Duodenal mucosa (tissue), 2 donors: ENCODE measurements around the gene SQSTM1.

Experiments used
- H3K27ac ChIP-seq: one replicate; pipeline ENCODE4 v1.7.0; 2013; ENCODE audit warnings: low read depth, low read length
- H3K27me3 ChIP-seq, 2 donors: one replicate each; pipeline ENCODE4 v1.7.0; 2013; ENCODE audit warnings: low read length in 2 of 2, control low read depth in 1 of 2; ENCODE audit not compliant: insufficient read depth in 2 of 2, control insufficient read depth in 1 of 2
- H3K36me3 ChIP-seq, 2 donors: one replicate each; pipeline ENCODE4 v1.7.0; 2013; ENCODE audit warnings: low read length in 2 of 2, control low read depth in 1 of 2; ENCODE audit not compliant: insufficient read depth in 2 of 2, control insufficient read depth in 1 of 2
- H3K4me1 ChIP-seq, 2 donors: one replicate each; pipeline ENCODE4 v1.7.0; 2013; ENCODE audit warnings: low read length in 2 of 2, control low read depth in 1 of 2; ENCODE audit not compliant: insufficient read depth in 2 of 2, control insufficient read depth in 1 of 2
- H3K4me3 ChIP-seq, 2 donors: one replicate each; pipeline ENCODE4 v1.7.0; 2013; ENCODE audit warnings: low read length in 2 of 2, low read depth in 1 of 2
- H3K9ac ChIP-seq, 2 donors: one replicate each; pipeline ENCODE4 v1.7.0; 2013; ENCODE audit warnings: low read length in 2 of 2, low read depth in 1 of 2
- H3K9me3 ChIP-seq, 2 donors: one replicate each; pipeline ENCODE4 v1.7.0; 2013; ENCODE audit warnings: low read length in 2 of 2, control low read depth in 1 of 2; ENCODE audit not compliant: control insufficient read depth in 1 of 2

The SQSTM1 gene

DNA sequence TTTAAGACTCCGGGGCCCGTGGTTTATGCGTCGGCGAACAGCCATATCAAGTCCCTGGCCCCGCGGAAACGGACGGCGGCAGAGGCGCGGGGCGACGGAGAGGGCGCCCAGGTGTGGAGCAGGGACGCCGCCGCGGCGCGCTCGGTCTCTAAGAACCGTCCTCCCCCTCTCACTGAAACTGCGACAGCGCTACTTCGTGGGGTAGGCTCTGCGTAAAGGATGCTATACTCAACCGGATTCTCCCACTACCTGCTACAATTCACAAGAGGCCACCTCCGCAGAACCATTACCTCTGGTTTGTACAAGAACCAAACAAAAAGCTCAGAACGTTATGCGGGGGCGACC is 37.5 kb downstream of the SQSTM1 start:
- H3K27me3 ChIP-seq: no peaks in the 10 kb centered on the region
- H3K9me3 ChIP-seq: peaks cover 3 to 6% of the 10 kb centered on the region in 2 donors
- peak overlapping the region; percentile 88 for H3K27ac ChIP-seq
- peak overlapping the region; percentile 95 to 96 for H3K4me3 ChIP-seq
- H3K4me1 ChIP-seq: peaks cover 0 to 3% of the 10 kb centered on the region in 2 donors
- peaks cover 12% of the 10 kb centered on the region in 2 donors for H3K36me3 ChIP-seq
- H3K9ac ChIP-seq: peak overlapping the region; percentile 75 to 82

DNA sequence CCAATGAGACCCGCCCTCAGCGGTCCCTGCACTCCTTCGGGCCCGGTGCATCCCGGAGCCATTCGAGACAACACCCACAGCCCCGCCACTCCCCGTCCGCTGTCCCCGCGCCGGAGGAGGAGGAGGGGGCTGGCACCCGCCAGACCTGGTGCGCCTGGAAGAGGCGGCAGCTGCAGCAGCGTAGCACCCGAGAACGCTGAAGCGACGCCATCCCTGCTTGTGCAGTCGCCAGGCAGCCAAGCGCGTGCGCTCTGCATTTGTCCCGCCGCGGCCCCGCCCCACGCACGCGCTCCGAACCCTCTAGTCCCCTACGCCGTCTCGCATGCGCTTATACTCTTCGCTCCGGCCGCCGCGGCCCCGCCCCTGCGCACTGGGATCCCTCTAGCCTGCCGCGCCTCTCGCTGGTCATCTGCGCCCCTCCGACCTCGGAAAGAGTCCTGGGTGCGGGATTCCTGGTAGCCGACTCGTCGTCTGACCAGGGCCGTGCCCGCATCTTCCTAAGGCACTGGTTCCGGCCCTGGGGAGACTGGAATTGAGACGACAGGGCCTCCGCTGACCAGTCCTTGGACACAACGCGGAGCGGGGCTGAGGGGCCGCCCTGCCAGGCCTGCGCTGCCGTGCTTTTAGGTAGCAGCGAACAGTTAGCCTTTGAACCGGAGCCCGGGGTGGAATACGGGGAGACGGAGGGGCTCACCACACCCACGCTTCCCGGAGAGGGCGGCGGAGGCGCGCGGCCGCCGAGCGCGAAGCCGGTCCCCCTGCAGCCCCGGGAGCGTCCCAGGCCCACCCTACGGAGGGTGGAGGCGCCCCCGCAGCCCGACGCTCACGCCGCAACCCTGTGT is 38.1 kb downstream of the SQSTM1 start, which contains the start of gene MRNIP:
Gene MRNIP, minus strand, starts transcription at position 232 of the 842 bp plus-strand sequence. Its CDS starts 21 bp downstream, at position 211.
- Histone ChIP-seq H3K4me1 (peaks cover 0 to 3% of the 10 kb centered on the region in 2 donors), H3K27ac (peak within 1 kb of the TSS; percentile 88), H3K27me3 (no peaks in the 10 kb centered on the region), H3K9ac (peak within 1 kb of the TSS; percentile 75 to 85), H3K36me3 (peaks cover 17 to 18% of the 10 kb centered on the region in 2 donors), H3K4me3 (peak within 1 kb of the TSS; percentile 95 to 96), H3K9me3 (peaks cover 3 to 6% of the 10 kb centered on the region in 2 donors)

DNA sequence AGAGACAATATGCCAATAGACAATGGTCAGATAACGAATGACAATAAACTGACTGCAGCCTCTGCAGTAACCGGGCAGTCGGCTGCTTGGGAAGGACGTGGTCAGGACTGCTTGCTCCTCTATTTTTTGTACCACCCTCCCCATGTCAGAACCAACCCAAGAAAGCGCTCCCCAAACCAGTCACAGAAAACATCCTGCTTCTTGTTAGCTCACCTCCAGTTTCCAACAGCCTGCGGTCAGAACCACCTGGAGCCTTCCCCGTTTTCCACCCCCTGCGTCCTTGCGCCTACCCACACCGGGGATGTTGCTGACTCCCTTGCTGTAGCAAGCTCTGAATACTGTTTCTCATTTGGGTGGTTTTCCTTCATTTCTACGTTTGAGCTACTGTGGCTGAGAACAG is 39.6 kb downstream of the SQSTM1 start:
- Histone ChIP-seq H3K36me3 (peaks cover 26 to 31% of the 10 kb centered on the region in 2 donors), H3K4me1 (peaks cover 0 to 3% of the 10 kb centered on the region in 2 donors), H3K4me3 (no peak overlapping the region), H3K27ac (no peak overlapping the region), H3K9me3 (peaks cover 3 to 6% of the 10 kb centered on the region in 2 donors), H3K27me3 (no peaks in the 10 kb centered on the region), H3K9ac (no peak overlapping the region)

DNA sequence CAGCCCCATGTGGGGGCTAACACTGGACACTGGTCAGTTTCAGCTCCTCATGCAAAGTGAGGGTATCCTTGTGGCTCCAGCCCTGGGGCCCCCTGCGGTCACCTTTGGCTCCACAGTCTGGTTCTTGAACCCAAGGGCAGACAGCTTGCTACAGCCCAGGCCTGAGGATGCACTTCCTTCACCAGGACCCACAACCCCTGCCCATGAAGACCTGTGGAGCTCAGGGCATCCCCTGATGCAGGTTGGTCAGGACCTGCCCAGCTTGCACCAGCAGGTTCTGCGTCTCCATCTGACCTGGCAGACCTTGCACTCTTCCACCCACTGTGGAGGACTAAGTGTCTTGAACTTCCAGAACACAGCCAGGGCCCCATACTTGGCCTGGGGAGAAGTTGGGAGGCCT is 41.6 kb downstream of the SQSTM1 start:
- no peaks in the 10 kb centered on the region for H3K27me3 ChIP-seq
- H3K27ac ChIP-seq: no peak overlapping the region
- H3K9me3 ChIP-seq: peaks cover 3 to 6% of the 10 kb centered on the region in 2 donors
- H3K9ac ChIP-seq: no peak overlapping the region
- no peak overlapping the region for H3K4me3 ChIP-seq
- peaks cover 26 to 50% of the 10 kb centered on the region in 2 donors for H3K36me3 ChIP-seq
- H3K4me1 ChIP-seq: peaks cover 0 to 3% of the 10 kb centered on the region in 2 donors

DNA sequence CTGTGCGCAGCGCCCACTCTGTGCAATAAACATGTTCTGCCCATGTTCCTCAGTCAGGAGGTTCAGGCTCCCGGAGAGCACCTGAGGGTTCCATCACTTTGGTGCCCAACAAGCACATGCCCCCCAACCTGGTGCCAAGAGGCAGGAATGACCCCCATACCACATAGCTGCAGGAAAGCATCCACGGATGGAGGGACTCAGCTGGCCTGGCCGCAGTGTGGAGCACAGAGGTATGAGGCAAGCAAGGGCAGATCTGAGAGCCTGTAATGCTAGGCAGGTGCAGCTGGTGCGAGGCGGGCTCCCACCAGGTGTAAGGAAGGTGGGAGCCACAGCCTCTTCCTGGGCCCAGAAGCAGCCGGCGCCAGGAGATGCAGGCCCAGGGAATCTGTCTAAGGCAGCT is 42.2 kb downstream of the SQSTM1 start:
- H3K9me3 ChIP-seq: peaks cover 3 to 6% of the 10 kb centered on the region in 2 donors
- peaks cover 0 to 3% of the 10 kb centered on the region in 2 donors for H3K4me1 ChIP-seq
- no peak overlapping the region for H3K4me3 ChIP-seq
- peaks cover 26 to 52% of the 10 kb centered on the region in 2 donors for H3K36me3 ChIP-seq
- H3K27me3 ChIP-seq: no peaks in the 10 kb centered on the region
- no peak overlapping the region for H3K27ac ChIP-seq
- H3K9ac ChIP-seq: no peak overlapping the region

DNA sequence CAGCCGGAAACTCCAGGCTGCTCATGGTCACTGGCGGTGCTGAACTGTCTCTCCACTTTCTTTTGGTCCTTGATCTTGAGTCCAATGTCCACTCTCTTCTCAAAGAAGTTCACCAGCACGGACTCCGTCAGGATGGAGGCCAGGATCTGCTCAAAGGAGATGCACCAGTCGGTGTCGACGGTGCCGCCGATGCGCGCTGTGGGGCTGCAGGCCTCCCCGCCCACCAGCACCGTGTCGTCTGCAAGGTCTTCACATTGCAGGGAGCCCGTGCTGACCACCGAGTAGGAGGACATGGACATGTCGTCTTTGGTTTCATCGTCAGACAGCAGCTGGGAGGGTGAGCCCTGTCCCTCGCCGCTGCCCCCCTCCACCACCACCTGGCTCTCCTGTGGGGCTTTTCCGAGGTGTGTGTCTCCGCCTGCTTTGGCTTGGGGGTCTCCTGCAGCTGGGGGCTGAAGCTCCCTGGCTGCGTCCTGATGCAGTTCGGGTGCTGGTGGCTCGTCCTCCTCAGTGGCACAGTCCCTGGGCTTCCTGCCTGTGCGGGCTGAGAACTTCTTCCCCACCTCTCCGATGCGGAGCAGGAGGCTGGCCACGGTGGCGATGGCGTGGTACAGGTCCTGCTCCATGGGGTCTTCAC is 42.9 kb downstream of the SQSTM1 start:
- Histone ChIP-seq H3K9me3 (peaks cover 3 to 6% of the 10 kb centered on the region in 2 donors), H3K9ac (no peak overlapping the region), H3K4me1 (peaks cover 0 to 3% of the 10 kb centered on the region in 2 donors), H3K27ac (no peak overlapping the region), H3K36me3 (peaks cover 29 to 54% of the 10 kb centered on the region in 2 donors), H3K27me3 (no peaks in the 10 kb centered on the region), H3K4me3 (no peak overlapping the region)

DNA sequence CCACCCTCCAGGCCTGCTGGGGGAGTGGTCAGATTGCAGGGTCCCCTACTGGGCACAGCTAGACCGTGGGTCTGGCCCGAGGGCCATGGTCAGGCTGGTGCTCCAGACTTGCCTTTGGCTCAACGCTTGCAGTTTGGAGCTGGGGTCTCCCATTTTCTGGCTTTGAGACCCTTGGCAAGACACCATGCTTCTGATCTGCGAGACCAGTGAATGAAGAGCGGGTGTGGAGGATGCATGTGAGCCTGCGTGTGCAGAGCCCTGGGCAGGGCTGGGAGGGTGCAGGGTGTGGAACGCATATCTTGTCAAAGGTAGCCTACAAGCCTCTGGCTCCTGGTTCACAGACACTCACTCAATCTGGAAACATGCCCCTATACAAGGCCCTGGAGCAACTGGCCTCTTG is 44.0 kb downstream of the SQSTM1 start:
- Histone ChIP-seq H3K9me3 (peaks cover 3 to 6% of the 10 kb centered on the region in 2 donors), H3K4me1 (peaks cover 0 to 3% of the 10 kb centered on the region in 2 donors), H3K27ac (no peak overlapping the region), H3K27me3 (no peaks in the 10 kb centered on the region), H3K36me3 (peaks cover 31 to 64% of the 10 kb centered on the region in 2 donors), H3K9ac (no peak overlapping the region), H3K4me3 (no peak overlapping the region)

DNA sequence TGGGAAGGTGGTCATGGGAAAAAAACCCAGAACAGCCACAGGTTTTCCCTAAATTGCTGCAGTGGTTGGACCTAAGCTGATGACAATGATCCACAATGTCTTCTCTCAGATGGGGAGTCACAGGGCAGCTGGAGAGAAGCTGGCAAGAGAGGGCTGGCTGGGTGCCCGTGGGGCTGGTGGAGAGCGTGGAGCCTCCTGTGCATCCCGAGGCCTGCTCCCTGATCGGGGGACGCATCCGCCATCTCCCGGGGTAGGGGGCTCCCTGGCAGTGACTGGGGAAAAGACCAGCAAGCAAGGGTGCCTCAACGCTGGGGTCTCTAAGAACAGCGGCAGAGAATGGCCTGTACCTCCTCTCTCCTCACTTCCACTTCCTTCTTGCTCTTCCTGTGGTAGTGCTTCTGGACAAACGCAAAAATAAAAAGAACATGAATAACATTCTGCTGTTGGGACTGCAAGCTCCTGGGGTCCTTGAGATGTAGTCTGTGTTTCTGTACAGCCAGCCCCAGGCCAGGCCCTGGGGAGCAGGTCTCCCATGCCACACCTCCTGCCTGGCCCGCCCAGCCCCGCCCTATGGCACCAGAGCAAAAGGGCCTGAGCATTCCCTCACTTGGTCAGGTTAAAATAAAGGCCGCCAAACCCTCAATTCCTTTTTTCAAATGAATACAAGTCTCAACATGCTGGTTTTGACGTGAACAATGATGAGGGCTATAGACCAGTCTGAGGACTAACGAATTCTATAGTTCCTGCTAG is 45.0 kb downstream of the SQSTM1 start:
- H3K36me3 ChIP-seq: peaks cover 31 to 74% of the 10 kb centered on the region in 2 donors
- H3K27me3 ChIP-seq: no peaks in the 10 kb centered on the region
- H3K4me1 ChIP-seq: no peaks in the 10 kb centered on the region
- no peak overlapping the region for H3K9ac ChIP-seq
- H3K4me3 ChIP-seq: no peak overlapping the region
- no peak overlapping the region for H3K27ac ChIP-seq
- peaks cover 3 to 6% of the 10 kb centered on the region in 2 donors for H3K9me3 ChIP-seq

DNA sequence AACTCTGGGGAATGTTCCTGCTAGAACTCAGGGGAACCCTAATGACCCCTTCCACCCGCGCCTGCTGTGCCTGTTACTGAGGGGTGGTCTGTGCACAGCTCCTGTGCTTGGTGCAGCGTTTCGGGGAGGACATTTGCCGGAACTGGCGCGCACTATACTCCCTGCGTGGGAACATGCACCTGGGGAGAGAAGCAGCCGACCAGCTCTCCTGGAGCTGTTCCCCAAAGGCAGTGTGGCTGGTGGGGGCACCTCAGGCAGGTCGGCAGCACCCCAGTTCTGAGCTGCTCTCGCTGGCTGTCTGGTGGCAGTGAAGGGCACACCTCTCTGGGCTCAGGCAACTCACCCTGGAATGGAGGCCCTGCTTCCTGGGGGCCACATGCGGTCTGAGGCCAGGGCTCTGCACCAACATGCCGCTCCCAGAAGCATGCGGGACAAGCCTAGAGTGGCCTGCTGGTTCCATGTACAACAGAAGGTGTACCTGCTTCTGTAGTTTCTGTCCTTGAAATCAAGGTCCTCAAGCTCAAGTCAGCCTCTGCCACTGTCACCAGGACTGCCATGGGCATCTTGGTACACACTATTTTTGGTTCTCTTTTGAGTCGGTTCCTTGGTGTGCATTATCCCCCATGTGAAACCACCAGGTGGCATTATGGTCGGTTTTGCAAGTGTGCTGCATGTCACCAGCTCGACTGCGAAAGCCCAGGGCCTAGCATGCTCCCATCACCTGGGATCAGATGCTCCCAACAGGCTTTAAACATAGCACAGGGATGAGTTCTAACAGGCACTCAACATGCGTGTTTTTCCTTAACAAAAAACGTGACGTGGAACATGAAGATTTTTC is 45.8 kb downstream of the SQSTM1 start:
- Histone ChIP-seq H3K4me3 (no peak overlapping the region), H3K4me1 (no peaks in the 10 kb centered on the region), H3K9me3 (peaks cover 3 to 6% of the 10 kb centered on the region in 2 donors), H3K36me3 (peaks cover 38 to 82% of the 10 kb centered on the region in 2 donors), H3K27ac (no peak overlapping the region), H3K27me3 (no peaks in the 10 kb centered on the region), H3K9ac (no peak overlapping the region)
